K562 (cell line): ENCODE data around the gene OLFML1. TPM values are rescaled to one million over a fixed set of nuclear protein-coding genes. Genes with fewer than 3 reads are reported as not detected.

Experiments
- ATAC-seq: fragments of 200-7000 bp; cut with Tn5 transposase; 3 replicates; pipeline ENCODE4 v1.9.1; 2020; ENCODE audit warnings: moderate library complexity
- BruUV-seq: library from RNA; stranded (reverse); fragments of 400-500 nt; replicated peaks from 2 replicates; lab custom pipeline; 2021; lab: Mats Ljungman, UMichigan
- CTCF ChIA-PET: fragments of 300-600 bp; formaldehyde crosslinking; extraction: SDS; loops from one replicate; lab custom pipeline; 2021; ENCODE audit warnings: low intra/inter-chr PET ratio; lab: Yijun Ruan, JAX
- POLR2A ChIA-PET: fragments of 300-600, 350-650 bp; sonication (Branson Sonifier 250); formaldehyde crosslinking; extraction: SDS; loops from one replicate; lab custom pipeline; 2021; ENCODE audit warnings: antibody characterized with exemption, inconsistent platforms; lab: Yijun Ruan, JAX
- DNase-seq, 4 experiments: peaks; one replicate each; pipeline versions ENCODE4 v3.0.0 to v3.0.0-alpha.2; 2011 to 2018; ENCODE audit warnings: low spot score in 3 of 4, mixed read lengths in 3 of 4; ENCODE audit errors: extremely low read depth in 1 of 4
- FAIRE-seq: peaks from 2 replicates; lab custom pipeline; 2011; peaks lifted over from hg19 to GRCh38; lab: Jason Lieb, UNC
- H2AFZ ChIP-seq: 2 replicates; pipeline ENCODE4 v1.6.0; 2011; ENCODE audit warnings: low read depth, low read length, control low read depth, inconsistent platforms
- H3K27ac ChIP-seq: fragments of 200-600 bp; 3 replicates; pipeline ENCODE4 v1.8.0; 2011; ENCODE audit warnings: low read depth, mild to moderate bottlenecking, control low read depth, inconsistent platforms, low read length, moderate library complexity, mixed read lengths; ENCODE audit errors: extremely low read depth
- H3K27me3 ChIP-seq, 2 experiments: fragments of 300-600 bp in 1 of 2; 2 replicates in 1 of 2; 3 replicates in 1 of 2; pipeline versions ENCODE4 v1.6.0 to v1.8.0; 2011; ENCODE audit warnings: inconsistent platforms in 2 of 2, low read length in 2 of 2, mild to moderate bottlenecking in 1 of 2, mixed read lengths in 1 of 2, moderate library complexity in 1 of 2; ENCODE audit not compliant: control insufficient read depth in 2 of 2, insufficient read depth in 2 of 2
- H3K36me3 ChIP-seq: fragments of 300-600 bp; 3 replicates; pipeline ENCODE4 v1.8.0; 2011; ENCODE audit warnings: mild to moderate bottlenecking, low read length, inconsistent platforms; ENCODE audit not compliant: control insufficient read depth, insufficient read depth
- H3K4me1 ChIP-seq, 2 experiments: fragments of 200-600 bp in 1 of 2; replicated peaks in 1 of 2; 2 replicates in 1 of 2; 3 replicates in 1 of 2; pipeline versions ENCODE4 v1.5.1 to v1.8.0; 2011; ENCODE audit warnings: inconsistent platforms in 2 of 2, low read length in 2 of 2, mild to moderate bottlenecking in 1 of 2, mixed read lengths in 1 of 2, moderate library complexity in 1 of 2; ENCODE audit not compliant: control insufficient read depth in 2 of 2, insufficient read depth in 2 of 2
- H3K4me2 ChIP-seq: 2 replicates; pipeline ENCODE4 v1.6.1; 2011; ENCODE audit warnings: low read length, control low read depth, inconsistent platforms, mixed read lengths; ENCODE audit not compliant: insufficient read depth
- H3K4me3 ChIP-seq: fragments of 200-600 bp; sonication (generic), shearing (Covaris generic); 2 replicates; pipeline ENCODE4 v1.5.1; 2016; ENCODE audit warnings: control low read depth, inconsistent platforms
- H3K79me2 ChIP-seq: fragments of 200-600 bp; 3 replicates; pipeline ENCODE4 v1.8.0; 2011; ENCODE audit warnings: low read length, inconsistent platforms; ENCODE audit not compliant: control insufficient read depth, insufficient read depth
- H3K9ac ChIP-seq, 2 experiments: 2 replicates each; pipeline versions ENCODE4 v1.6.0 to v1.6.1; 2011; ENCODE audit warnings: low read depth in 2 of 2, low read length in 2 of 2, control low read depth in 1 of 2, inconsistent platforms in 1 of 2, mild to moderate bottlenecking in 1 of 2, mixed read lengths in 1 of 2; ENCODE audit not compliant: insufficient read depth in 1 of 2
- H3K9me1 ChIP-seq: one replicate; pipeline ENCODE4 v1.6.0; 2011; ENCODE audit warnings: inconsistent platforms, mild to moderate bottlenecking, low read length, moderate library complexity; ENCODE audit not compliant: control insufficient read depth, insufficient read depth
- H3K9me3 ChIP-seq: replicated peaks from 2 replicates; pipeline ENCODE4 v1.5.1; 2011; ENCODE audit warnings: low read depth, low read length, inconsistent platforms; ENCODE audit not compliant: control insufficient read depth, insufficient read depth
- H4K20me1 ChIP-seq: replicated peaks from 2 replicates; pipeline ENCODE4 v1.6.1; 2011; ENCODE audit warnings: low read length, inconsistent platforms, mixed read lengths; ENCODE audit not compliant: control insufficient read depth, insufficient read depth
- AFF4 ChIP-seq: sonication (generic); formaldehyde crosslinking; IDR thresholded peaks from 2 replicates; pipeline ENCODE4 v1.8.0; 2023; ENCODE audit warnings: mild to moderate bottlenecking, missing genetic modification reagents
- CEBPB ChIP-seq: fragments of 450-650 bp; IDR thresholded peaks from 2 replicates; pipeline ENCODE4 v1.6.1; 2016; ENCODE audit warnings: missing genetic modification characterization, missing compliant biosample characterization
- HMG20A ChIP-seq: fragments of 450-650 bp; formaldehyde crosslinking; conservative IDR thresholded peaks from 2 replicates; pipeline ENCODE4 v1.4.0; 2020; ENCODE audit warnings: mild to moderate bottlenecking, mixed read lengths
- PHF21A ChIP-seq: fragments of 450-650 bp; IDR thresholded peaks from 2 replicates; pipeline ENCODE4 v1.6.1; 2017; ENCODE audit warnings: low read depth, borderline replicate concordance
- PURB ChIP-seq: sonication (generic); formaldehyde crosslinking; IDR thresholded peaks from 2 replicates; pipeline ENCODE4 v1.9.0; 2021; ENCODE audit warnings: low read depth, mild to moderate bottlenecking, missing genetic modification reagents
- RFX7 ChIP-seq: fragments of 250-450 bp; sonication (Bioruptor Pico); IDR thresholded peaks from 2 replicates; pipeline ENCODE4 v1.5.1; 2021; ENCODE audit warnings: mild to moderate bottlenecking
- TCF3 ChIP-seq: sonication (generic); formaldehyde crosslinking; IDR thresholded peaks from 2 replicates; pipeline ENCODE4 v1.4.0; 2020; ENCODE audit warnings: mild to moderate bottlenecking, missing genetic modification reagents
- ZBTB5 ChIP-seq: fragments of 450-650 bp; IDR thresholded peaks from 2 replicates; pipeline ENCODE4 v1.6.1; 2017; ENCODE audit warnings: antibody characterized with exemption
- ZNF324 ChIP-seq: fragments of 250-450 bp; sonication (Bioruptor Pico); IDR thresholded peaks from 2 replicates; pipeline ENCODE4 v1.4.0; 2020; ENCODE audit warnings: mild to moderate bottlenecking
- ZNF583 ChIP-seq: fragments of 250-450 bp; sonication (Bioruptor Pico); IDR thresholded peaks from 2 replicates; pipeline ENCODE4 v1.4.0; 2020
- WGBS: fragments of 100-300 bp; shearing (Covaris generic); methylation state at CpG from one replicate; pipeline ENCODE4 v1.1.6; 2016; ENCODE audit warnings: low coverage, mixed read lengths; ENCODE audit not compliant: insufficient coverage; ENCODE audit errors: missing lambda C conversion rate; 5-methylcytosine and 5-hydroxymethylcytosine counted together
- in situ Hi-C: fragments of 300-500 bp; cut with MboI; formaldehyde crosslinking; loops from 4 replicates; pipeline ENCODE4 v1.15.0; 2018; ENCODE audit warnings: inconsistent platforms, mixed read lengths
- intact Hi-C: fragments of 100-400 bp; cut with micrococcal nuclease; formaldehyde crosslinking; loops from 2 replicates; pipeline ENCODE4 v1.14.2; 2022
- polyA plus RNA-seq, 8 experiments: library from polyadenylated mRNA; depleted of rRNA in 4 of 8; stranded (reverse) in 5 of 8; unstranded in 3 of 8; fragments of >200 nt; fragmentation: Nextera tagmentation in 2 of 8; fragmentation: Illumina TruSeq in 1 of 8; extraction: Ambion mirVana in 2 of 8; extraction: Trizol in 1 of 8; gene quantifications; 2 replicates each; pipeline versions ENCODE4 v1.2.1 to v1.2.3, GENCODE V29; 2011 to 2014; ENCODE audit warnings: inconsistent platforms in 1 of 8, missing spikeins in 1 of 8
- total RNA-seq, 7 experiments: library from RNA; depleted of rRNA in 6 of 7; stranded (reverse); fragments of >200 nt in 6 of 7; fragmentation: Illumina TruSeq in 2 of 7; extraction: Trizol in 2 of 7; gene quantifications; 2 replicates each; pipeline versions ENCODE4 v1.2.1 to v1.2.3, GENCODE V29; 2011 to 2021; ENCODE audit warnings: low replicate concordance in 1 of 7

The OLFML1 gene
- total and polyA plus RNA-seq, 9 of the 15 experiments (the other 6 are each of a cell fraction or from before 2014, with no cell fraction given): not detected

- BruUV-seq: no TSS peak
- WGBS: 2% methylated on average over 4 of the region's 4 CpGs
Measured at GRCh38 chr11:7559398-7560283, 74.3 kb downstream of the OLFML1 start.

More at GRCh38 chr11:7559398-7560283, 74.3 kb downstream of the OLFML1 start:
- Histone ChIP-seq H3K27me3 (no peaks in the 10 kb centered on the region), H3K36me3 (no peaks in the 10 kb centered on the region), H3K4me3 (no peak overlapping the region), H3K4me1 (no peaks in the 10 kb centered on the region), H3K9ac (no peak overlapping the region), H3K27ac (no peak overlapping the region), H3K9me3 (no peaks in the 10 kb centered on the region), H2AFZ (no peak overlapping the region), H4K20me1 (no peaks in the 10 kb centered on the region), H3K4me2 (no peak overlapping the region), H3K79me2 (no peaks in the 10 kb centered on the region), H3K9me1 (no peaks in the 10 kb centered on the region)
- FAIRE-seq (no peak), ATAC-seq (no peak), DNase-seq (no peak)
- in situ Hi-C loops (no loop called here), intact Hi-C loops (no loop called here)
- ChIA-PET CTCF (no interaction called here), POLR2A (interaction anchor here (1.3 kb wide), 1 partner anchor 12 kb away, joined by 4 read pairs; no protein-coding TSS in a partner anchor)
- TF ChIP-seq ZBTB5 (no peak), HMG20A (no peak), TCF3 (CRISPR knock-in tag) (no peak), RFX7 (CRISPR knock-in tag) (no peak), PHF21A (no peak), ZNF583 (no peak), ZNF324 (no peak), PURB (no peak), CEBPB (tag) (no peak), AFF4 (CRISPR knock-in tag) (no peak)
